ENCODE measurements around the gene EMILIN2.
"Not testable (repeated sequence)": the region's sequence is repeated elsewhere in the genome, so short reads cannot be mapped to it uniquely, and the experiment has no call there.

The EMILIN2 gene

GRCh38 chr18:2823966-2824365 is 22.8 kb upstream of the EMILIN2 start:
- H3K27me3 ChIP-seq = no peaks in the 10 kb centered on the region

GRCh38 chr18:2824865-2825264 is 21.9 kb upstream of the EMILIN2 start:
- H3K4me3 ChIP-seq (ENCODE audit: low read depth, low read length) = no peak overlapping the region
- H3K9me3 ChIP-seq = no peaks in the 10 kb centered on the region
- TF ChIP-seq, protein P1, sequence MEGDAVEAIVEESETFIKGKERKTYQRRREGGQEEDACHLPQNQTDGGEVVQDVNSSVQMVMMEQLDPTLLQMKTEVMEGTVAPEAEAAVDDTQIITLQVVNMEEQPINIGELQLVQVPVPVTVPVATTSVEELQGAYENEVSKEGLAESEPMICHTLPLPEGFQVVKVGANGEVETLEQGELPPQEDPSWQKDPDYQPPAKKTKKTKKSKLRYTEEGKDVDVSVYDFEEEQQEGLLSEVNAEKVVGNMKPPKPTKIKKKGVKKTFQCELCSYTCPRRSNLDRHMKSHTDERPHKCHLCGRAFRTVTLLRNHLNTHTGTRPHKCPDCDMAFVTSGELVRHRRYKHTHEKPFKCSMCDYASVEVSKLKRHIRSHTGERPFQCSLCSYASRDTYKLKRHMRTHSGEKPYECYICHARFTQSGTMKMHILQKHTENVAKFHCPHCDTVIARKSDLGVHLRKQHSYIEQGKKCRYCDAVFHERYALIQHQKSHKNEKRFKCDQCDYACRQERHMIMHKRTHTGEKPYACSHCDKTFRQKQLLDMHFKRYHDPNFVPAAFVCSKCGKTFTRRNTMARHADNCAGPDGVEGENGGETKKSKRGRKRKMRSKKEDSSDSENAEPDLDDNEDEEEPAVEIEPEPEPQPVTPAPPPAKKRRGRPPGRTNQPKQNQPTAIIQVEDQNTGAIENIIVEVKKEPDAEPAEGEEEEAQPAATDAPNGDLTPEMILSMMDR (IDR thresholded peaks at IDR 0.05; ENCODE audit: low read depth, low read length) = no peak
- DNase-seq = no peak
- H3K4me1 ChIP-seq = no peaks in the 10 kb centered on the region
- no peaks in the 10 kb centered on the region for H3K27me3 ChIP-seq
- no peaks in the 10 kb centered on the region for H3K36me3 ChIP-seq

More at GRCh38 chr18:2823966-2824365, 22.8 kb upstream of the EMILIN2 start:
- Histone ChIP-seq H3K4me3 (ENCODE audit: low read depth, low read length) (no peak overlapping the region), H3K4me1 (no peaks in the 10 kb centered on the region), H3K36me3 (no peaks in the 10 kb centered on the region), H3K9me3 (no peaks in the 10 kb centered on the region)
- no peak for DNase-seq
- TF ChIP-seq, protein P1 (IDR thresholded peaks at IDR 0.05; ENCODE audit: low read depth, low read length) = no peak

DNA sequence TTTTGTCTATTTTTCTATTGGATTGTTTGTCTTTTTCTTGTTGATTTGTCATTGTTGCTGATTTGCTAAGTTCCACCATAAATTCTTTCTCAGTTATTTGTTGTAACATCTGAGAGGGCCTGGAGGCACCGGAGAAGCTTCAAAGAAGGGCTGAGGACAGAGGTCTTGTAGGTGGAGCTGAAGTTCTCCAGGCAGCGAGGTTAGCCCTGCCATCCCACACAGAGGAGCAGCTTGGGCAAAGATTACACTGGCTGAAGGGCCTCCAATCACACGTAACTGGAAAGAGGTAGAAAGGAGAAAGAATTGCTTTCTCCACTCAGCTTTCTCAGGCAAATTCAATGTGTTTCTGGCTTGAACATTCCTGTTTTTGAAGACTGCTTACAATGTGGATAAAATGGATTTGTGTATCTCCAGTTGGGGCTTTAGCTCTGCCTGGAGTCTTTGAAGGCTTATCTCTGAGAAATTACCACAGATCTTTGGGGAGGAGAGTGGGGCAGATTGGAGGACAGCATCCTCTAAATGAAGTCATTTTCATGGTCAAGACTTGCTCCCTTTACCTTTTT is 21.1 kb upstream of the EMILIN2 start:
- no peaks in the 10 kb centered on the region for H3K27me3 ChIP-seq
- H3K9me3 ChIP-seq = no peaks in the 10 kb centered on the region
- TF ChIP-seq, protein P1 (IDR thresholded peaks at IDR 0.05; ENCODE audit: low read depth, low read length) = no peak
- no peaks in the 10 kb centered on the region for H3K36me3 ChIP-seq
- no peak overlapping the region for H3K4me3 ChIP-seq (ENCODE audit: low read depth, low read length)
- no peak for DNase-seq
- H3K4me1 ChIP-seq = no peaks in the 10 kb centered on the region

DNA sequence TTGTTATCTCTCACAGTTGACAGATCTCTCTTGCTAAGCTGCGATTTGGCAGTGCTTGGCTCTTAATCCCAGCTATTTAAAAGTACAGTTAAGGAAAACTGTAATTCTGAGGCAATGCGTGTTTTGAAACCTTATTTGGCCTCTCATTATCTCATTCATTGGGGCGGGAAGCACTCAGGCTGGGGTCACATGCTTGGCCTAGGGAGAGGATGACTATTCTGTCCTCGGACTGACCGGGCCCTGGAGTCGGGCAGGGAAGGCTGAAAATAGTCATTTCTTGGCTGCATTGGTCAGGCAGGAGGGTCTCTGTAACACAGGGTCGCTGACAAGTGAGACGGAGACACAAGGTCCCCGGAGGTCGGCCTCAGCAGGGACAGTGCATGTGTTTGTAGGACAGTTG is 20.2 kb upstream of the EMILIN2 start:
- Histone ChIP-seq H3K36me3 (no peaks in the 10 kb centered on the region), H3K4me1 (no peaks in the 10 kb centered on the region), H3K9me3 (no peaks in the 10 kb centered on the region), H3K27me3 (no peaks in the 10 kb centered on the region), H3K4me3 (ENCODE audit: low read depth, low read length) (no peak overlapping the region)
- DNase-seq = no peak
- TF ChIP-seq, protein P1 (IDR thresholded peaks at IDR 0.05; ENCODE audit: low read depth, low read length) = no peak

GRCh38 chr18:2827061-2827460 is 19.7 kb upstream of the EMILIN2 start:
- Histone ChIP-seq H3K9me3 (no peaks in the 10 kb centered on the region), H3K4me1 (no peaks in the 10 kb centered on the region), H3K4me3 (ENCODE audit: low read depth, low read length) (no peak overlapping the region), H3K36me3 (no peaks in the 10 kb centered on the region), H3K27me3 (no peaks in the 10 kb centered on the region)
- DNase-seq = no peak
- TF ChIP-seq, protein P1 (IDR thresholded peaks at IDR 0.05; ENCODE audit: low read depth, low read length) = no peak

GRCh38 chr18:2836118-2836517 is 10.7 kb upstream of the EMILIN2 start:
- H3K27me3 ChIP-seq; H3K4me1 ChIP-seq; H3K9me3 ChIP-seq; H3K36me3 ChIP-seq; DNase-seq; H3K4me3 ChIP-seq (ENCODE audit: low read depth, low read length): not testable (repeated sequence)

DNA sequence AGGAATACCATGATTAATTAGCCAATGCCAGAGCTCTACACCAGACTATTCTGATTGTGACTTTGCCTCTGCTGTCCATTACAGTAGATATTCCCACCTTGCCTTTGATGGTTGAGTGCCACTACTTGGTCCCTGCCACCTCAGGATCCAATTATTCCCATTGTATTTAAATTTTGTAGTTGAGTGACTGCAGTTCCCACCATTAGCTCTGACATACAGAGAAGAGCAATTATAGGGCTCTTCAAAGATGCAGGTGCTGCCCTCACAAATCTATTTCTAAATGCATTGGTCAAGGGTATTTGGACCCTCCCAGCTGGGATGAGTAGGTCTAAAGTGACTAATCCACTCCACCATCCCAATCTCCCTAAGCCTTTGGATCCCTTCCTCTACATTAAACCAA is 9.5 kb upstream of the EMILIN2 start:
- not testable (repeated sequence) for H3K4me3 ChIP-seq (ENCODE audit: low read depth, low read length); H3K4me1 ChIP-seq; H3K9me3 ChIP-seq; H3K36me3 ChIP-seq; DNase-seq; H3K27me3 ChIP-seq

Data from BE2C (cell line).